Skeletal muscle tissue (tissue), 4 donors: ENCODE data around the gene USP19. TPM values are rescaled to one million over a fixed set of nuclear protein-coding genes. Genes with fewer than 3 reads are reported as not detected.
A peak's percentile ranks its signal among the peaks of the same experiment; 100 is the strongest.

Experiments used
- H3K27ac ChIP-seq: one replicate; pipeline ENCODE4 v1.7.0; 2013; ENCODE audit warnings: mild to moderate bottlenecking, low read depth, low read length, inconsistent platforms
- H3K27me3 ChIP-seq, 3 donors: one replicate each; pipeline ENCODE4 v1.7.0; 2013; ENCODE audit warnings: low read length in 3 of 3; ENCODE audit not compliant: control insufficient read depth in 3 of 3, insufficient read depth in 3 of 3
- H3K36me3 ChIP-seq, 3 donors: one replicate each; pipeline ENCODE4 v1.7.0; 2013; ENCODE audit warnings: low read length in 3 of 3; ENCODE audit not compliant: control insufficient read depth in 3 of 3, insufficient read depth in 3 of 3
- H3K4me1 ChIP-seq, 3 donors: one replicate each; pipeline ENCODE4 v1.7.0; 2013; ENCODE audit warnings: low read length in 3 of 3, mild to moderate bottlenecking in 3 of 3; ENCODE audit not compliant: control insufficient read depth in 3 of 3, insufficient read depth in 3 of 3
- H3K4me3 ChIP-seq, 3 donors: one replicate each; pipeline ENCODE4 v1.7.0; 2013; ENCODE audit warnings: low read length in 3 of 3
- H3K9ac ChIP-seq, 3 donors: one replicate each; pipeline ENCODE4 v1.7.0; 2013; ENCODE audit warnings: low read length in 3 of 3, mild to moderate bottlenecking in 3 of 3, moderate library complexity in 2 of 3, low read depth in 1 of 3
- H3K9me3 ChIP-seq, 3 donors: one replicate each; pipeline ENCODE4 v1.7.0; 2013; ENCODE audit warnings: low read length in 3 of 3; ENCODE audit not compliant: control insufficient read depth in 3 of 3
- total RNA-seq: library from RNA; depleted of rRNA; stranded (reverse); fragments of >200 nt; gene quantifications from one replicate; pipeline ENCODE4 v1.2.3, GENCODE V29; 2014
- donor health status: Osteomylitis.

USP19 gene
- total RNA-seq, 1 donor from 2014 or later, result 37.1 TPM

DNA sequence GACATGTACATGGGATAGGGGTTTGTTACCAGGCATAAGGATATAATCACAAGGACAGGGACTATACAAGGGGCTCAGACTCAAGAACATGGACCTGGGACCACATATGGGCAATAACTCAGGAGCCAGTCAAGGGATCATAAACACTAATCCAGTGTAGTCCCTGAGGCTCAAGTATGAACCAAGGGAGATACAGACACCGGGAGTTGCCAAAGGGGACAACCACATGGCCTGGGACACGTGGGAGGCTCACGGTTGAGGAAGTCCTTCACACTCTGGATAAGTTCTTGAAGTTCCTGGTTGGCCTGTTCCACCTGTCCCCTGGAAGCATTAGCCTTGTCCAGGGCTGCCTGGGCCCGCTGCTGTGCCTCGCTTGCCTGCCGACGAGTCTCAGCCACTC, 1.8 kb upstream of the USP19 start:
- H3K9me3 ChIP-seq, result no peaks in the 10 kb centered on the region
- no peak overlapping the region for H3K4me3 ChIP-seq
- H3K27me3 ChIP-seq, result no peaks in the 10 kb centered on the region
- H3K36me3 ChIP-seq, result peaks cover 69 to 74% (median 73%) of the 10 kb centered on the region in 3 donors
- no peak overlapping the region for H3K27ac ChIP-seq
- H3K9ac ChIP-seq, result no peak overlapping the region
- peaks cover 23 to 36% (median 24%) of the 10 kb centered on the region in 3 donors for H3K4me1 ChIP-seq

DNA sequence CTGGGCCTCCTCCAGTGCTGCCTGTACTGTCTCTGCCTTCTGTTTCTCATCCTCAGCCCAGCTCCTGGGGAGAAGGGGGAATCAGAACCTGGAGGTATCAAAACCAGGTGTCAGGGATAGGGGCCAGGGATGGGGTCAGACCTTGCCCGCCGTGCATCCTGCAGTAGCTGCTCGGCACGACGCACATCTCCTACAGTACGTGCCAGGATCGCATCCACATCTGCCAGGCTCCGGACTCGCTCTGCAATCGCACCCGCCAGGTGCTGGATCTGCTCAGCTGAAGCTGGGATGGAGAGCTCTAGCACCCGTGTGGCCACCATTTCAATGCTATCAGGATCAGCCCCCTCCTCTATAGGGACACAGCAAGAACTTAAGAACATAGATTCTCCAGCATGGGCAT, 1.4 kb upstream of the USP19 start:
- H3K36me3 ChIP-seq, result peaks cover 73 to 77% (median 74%) of the 10 kb centered on the region in 3 donors
- no peaks in the 10 kb centered on the region for H3K9me3 ChIP-seq
- no peak overlapping the region for H3K4me3 ChIP-seq
- peaks cover 23 to 36% (median 24%) of the 10 kb centered on the region in 3 donors for H3K4me1 ChIP-seq
- no peak overlapping the region for H3K27ac ChIP-seq
- peak overlapping the region in 2 of 3 donors; percentile 7 to 100 for H3K9ac ChIP-seq
- H3K27me3 ChIP-seq, result no peaks in the 10 kb centered on the region

DNA sequence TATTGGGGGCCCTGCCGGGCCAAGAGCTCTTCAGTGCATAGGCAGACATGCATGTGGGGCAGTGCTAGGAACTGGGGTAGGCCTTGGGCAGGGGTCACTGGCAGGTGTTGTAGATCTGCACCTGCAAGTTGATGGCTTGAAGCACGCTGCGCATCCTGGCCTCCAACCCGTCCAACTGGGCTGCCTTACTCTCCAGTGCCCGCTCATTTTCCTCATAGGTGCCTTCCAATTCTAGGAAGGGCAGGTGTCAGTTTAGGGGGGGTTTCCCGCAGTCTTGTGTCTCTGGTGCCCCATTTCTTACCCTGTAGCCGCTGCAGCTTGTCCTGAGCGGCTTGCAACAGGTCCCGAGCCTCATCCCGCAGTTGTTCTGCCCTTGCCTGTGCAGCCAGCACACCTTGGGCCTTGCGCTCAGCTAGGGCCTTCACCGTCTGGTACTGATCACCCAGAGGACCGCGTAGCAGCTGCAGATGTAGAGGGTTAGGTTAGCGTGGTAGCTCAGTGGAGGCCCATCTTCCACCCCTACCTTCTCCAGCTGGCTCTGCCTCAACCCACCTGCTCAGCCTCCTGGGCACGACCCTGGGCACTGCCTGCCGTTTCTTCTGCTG, 611 bp upstream of the USP19 start:
- H3K9ac ChIP-seq, result peak overlapping the region; percentile 58 to 100 (median 79)
- H3K27me3 ChIP-seq, result no peaks in the 10 kb centered on the region
- H3K9me3 ChIP-seq, result no peaks in the 10 kb centered on the region
- peaks cover 74 to 77% (median 75%) of the 10 kb centered on the region in 3 donors for H3K36me3 ChIP-seq
- H3K4me3 ChIP-seq, result peak overlapping the region; percentile 67 to 99 (median 98)
- H3K4me1 ChIP-seq, result peaks cover 23 to 42% (median 26%) of the 10 kb centered on the region in 3 donors
- H3K27ac ChIP-seq, result peak overlapping the region; percentile 95

DNA sequence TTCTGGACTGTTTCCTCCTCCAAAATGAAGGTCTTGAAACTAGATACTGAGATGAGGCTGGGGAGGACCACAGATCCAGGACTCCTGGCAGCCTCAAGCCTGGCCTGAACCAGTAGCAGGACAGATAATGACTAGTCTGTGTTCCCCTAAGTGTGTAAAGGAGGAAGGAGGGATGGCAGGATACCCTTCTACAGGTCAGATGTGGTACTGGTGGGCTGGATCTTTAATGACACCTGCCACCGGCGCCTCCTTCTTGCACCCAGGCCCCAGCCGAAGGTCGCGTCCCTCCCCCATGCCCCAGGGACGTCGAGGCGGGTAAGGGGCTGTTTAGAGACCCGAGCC, 556 bp downstream of the USP19 start:
- Histone ChIP-seq H3K27me3 (no peaks in the 10 kb centered on the region), H3K36me3 (peaks cover 74 to 78% (median 77%) of the 10 kb centered on the region in 3 donors), H3K4me1 (peaks cover 23 to 42% (median 26%) of the 10 kb centered on the region in 3 donors), H3K4me3 (peak overlapping the region; percentile 91 to 99 (median 98)), H3K9me3 (no peaks in the 10 kb centered on the region), H3K9ac (peak overlapping the region; percentile 98 to 100 (median 99)), H3K27ac (peak overlapping the region; percentile 95)

DNA sequence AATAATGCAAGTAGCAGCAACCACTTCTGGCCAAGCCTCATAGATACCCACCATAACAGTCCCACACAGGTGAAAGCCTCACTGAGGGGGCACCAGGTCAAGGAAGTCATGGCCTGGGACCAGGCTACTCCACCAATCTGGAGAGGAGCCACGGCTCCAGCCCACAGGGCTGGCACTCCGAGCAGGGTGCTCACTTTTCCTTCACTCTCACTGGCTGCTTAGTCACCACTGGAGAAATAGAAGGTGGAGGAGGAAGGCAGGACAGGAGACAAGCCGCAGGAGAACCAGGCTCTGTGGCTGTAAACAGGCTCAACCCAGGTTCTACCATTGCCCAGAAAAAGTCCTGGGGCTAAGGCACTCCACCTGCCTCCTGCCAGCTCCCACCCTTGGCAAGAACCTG, 1.2 kb downstream of the USP19 start:
- peaks cover 23 to 42% (median 26%) of the 10 kb centered on the region in 3 donors for H3K4me1 ChIP-seq
- H3K27ac ChIP-seq, result peak overlapping the region; percentile 95
- H3K36me3 ChIP-seq, result peaks cover 74 to 78% (median 77%) of the 10 kb centered on the region in 3 donors
- H3K4me3 ChIP-seq, result peak overlapping the region; percentile 91 to 99 (median 98)
- peak overlapping the region; percentile 98 to 100 (median 99) for H3K9ac ChIP-seq
- H3K27me3 ChIP-seq, result no peaks in the 10 kb centered on the region
- no peaks in the 10 kb centered on the region for H3K9me3 ChIP-seq

DNA sequence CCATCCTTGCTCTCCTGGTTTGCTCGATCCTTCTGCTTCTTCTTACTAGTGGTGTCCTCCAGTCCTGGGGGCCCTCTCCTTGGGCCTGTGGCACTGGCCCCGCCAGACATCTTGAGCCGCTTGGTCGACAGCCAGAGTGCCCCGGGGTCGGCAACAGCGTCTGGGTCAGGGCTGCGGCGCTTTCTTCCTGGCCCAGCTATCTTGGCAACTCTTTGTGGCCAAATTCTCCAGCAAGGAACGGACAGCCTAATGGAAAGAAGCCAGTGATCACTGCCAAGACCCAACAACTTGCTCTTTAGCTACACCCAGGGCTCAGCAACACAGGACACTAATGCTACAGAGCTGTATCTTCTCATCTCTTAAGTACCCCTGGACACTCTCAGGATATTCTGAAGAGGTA, 1.6 kb downstream of the USP19 start:
- peaks cover 23 to 42% (median 26%) of the 10 kb centered on the region in 3 donors for H3K4me1 ChIP-seq
- H3K27ac ChIP-seq, result peak overlapping the region; percentile 95
- H3K4me3 ChIP-seq, result peak overlapping the region; percentile 14 to 98 (median 91)
- no peaks in the 10 kb centered on the region for H3K27me3 ChIP-seq
- H3K9ac ChIP-seq, result peak overlapping the region; percentile 98 to 100 (median 99)
- peaks cover 74 to 78% (median 77%) of the 10 kb centered on the region in 3 donors for H3K36me3 ChIP-seq
- H3K9me3 ChIP-seq, result no peaks in the 10 kb centered on the region

DNA sequence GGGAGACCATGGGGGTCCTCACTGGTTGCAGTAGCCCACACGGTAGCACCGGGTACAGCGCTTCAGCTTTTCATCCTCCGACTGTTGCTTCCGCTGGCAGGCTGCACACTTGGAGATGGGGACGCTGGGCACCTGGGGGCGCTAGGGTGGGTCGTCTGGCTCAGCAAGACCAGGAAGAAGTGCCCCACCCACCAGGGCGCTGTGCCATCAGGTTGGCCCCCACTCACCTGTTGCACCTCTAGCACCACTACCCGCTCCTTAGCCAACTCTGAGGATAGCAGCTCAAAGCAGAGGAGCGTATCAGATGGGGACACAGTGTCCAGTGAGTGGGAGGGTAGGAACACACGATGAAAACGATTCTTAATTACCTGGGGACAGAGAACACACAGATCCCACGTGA, 8.4 kb downstream of the USP19 start:
- Histone ChIP-seq H3K36me3 (peaks cover 91 to 93% (median 93%) of the 10 kb centered on the region in 3 donors), H3K27ac (no peak overlapping the region), H3K9me3 (no peaks in the 10 kb centered on the region), H3K27me3 (no peaks in the 10 kb centered on the region), H3K9ac (no peak overlapping the region), H3K4me3 (no peak overlapping the region), H3K4me1 (peaks cover 0 to 6% (median 2%) of the 10 kb centered on the region in 3 donors)

DNA sequence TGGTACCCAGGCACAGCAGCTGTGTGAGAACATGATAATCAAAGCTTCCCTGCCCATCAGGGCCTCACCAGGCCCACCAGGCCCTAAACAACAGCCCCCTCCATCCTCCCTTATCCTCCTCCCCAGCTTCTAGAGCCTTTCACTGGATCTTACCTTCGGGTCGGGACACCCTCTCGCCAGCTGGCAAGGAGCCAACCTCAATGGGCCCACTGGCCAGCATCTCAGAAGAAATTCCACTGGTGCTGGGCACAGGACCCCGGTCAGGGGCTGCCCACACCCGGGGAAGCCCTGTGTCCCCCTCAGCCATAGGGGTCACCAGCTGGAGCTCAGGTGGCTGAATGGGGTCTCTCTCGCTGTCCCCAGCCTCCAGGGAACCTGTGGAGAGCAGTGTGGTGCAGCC, 9.3 kb downstream of the USP19 start:
- H3K9ac ChIP-seq, result no peak overlapping the region
- H3K27me3 ChIP-seq, result no peaks in the 10 kb centered on the region
- H3K36me3 ChIP-seq, result peaks cover 85 to 89% (median 88%) of the 10 kb centered on the region in 3 donors
- no peak overlapping the region for H3K27ac ChIP-seq
- H3K4me3 ChIP-seq, result no peak overlapping the region
- H3K9me3 ChIP-seq, result no peaks in the 10 kb centered on the region
- peaks cover 0 to 2% (median 0%) of the 10 kb centered on the region in 3 donors for H3K4me1 ChIP-seq

DNA sequence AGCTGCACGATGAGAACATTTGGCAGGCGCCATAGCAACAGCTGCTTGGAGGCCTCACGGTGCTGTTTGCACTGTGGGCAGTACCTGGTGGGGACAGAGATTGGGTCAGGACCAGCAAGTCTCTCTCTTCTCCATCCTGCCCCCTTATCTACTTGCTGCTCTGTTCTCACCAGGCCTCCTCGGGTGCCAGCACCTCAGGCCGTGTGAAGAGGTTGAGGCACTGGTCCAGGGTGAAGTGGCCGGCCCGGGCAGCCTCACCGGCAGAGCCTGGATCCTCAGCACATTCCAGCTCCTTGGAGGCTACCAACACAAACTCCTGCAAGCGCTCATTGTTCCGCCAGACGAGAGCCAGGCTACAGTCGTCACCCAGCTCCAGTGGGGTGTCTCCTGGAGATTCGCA, 9.8 kb downstream of the USP19 start:
- no peak overlapping the region for H3K4me3 ChIP-seq
- H3K36me3 ChIP-seq, result peaks cover 81 to 85% (median 84%) of the 10 kb centered on the region in 3 donors
- no peaks in the 10 kb centered on the region for H3K9me3 ChIP-seq
- H3K9ac ChIP-seq, result no peak overlapping the region
- H3K27ac ChIP-seq, result no peak overlapping the region
- H3K27me3 ChIP-seq, result no peaks in the 10 kb centered on the region
- H3K4me1 ChIP-seq, result peaks cover under 1 to 7% (median 1%) of the 10 kb centered on the region in 3 donors

DNA sequence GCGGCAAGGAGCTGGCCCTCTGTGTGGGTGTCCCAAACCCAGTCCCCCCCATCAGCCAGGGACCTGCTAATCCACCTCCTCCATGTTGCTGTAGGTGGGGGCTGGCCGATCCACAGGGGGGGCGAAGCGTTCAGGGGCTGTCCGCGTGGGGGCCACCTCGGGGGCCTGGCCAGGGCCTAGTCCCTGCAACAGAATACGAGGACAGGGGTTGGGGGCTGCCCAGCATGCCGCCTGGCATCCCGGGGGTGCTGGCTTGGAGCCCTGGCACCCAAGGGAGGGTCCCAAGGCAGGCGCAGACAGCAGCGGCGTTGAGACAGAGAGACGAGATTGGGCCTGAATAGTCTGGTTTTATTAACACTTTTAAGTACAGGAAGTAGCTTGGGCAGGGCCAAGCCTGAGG, 12.3 kb downstream of the USP19 start:
- no peak overlapping the region for H3K4me3 ChIP-seq
- peaks cover 15 to 28% (median 20%) of the 10 kb centered on the region in 3 donors for H3K4me1 ChIP-seq
- peaks cover 62 to 64% (median 63%) of the 10 kb centered on the region in 3 donors for H3K36me3 ChIP-seq
- no peak overlapping the region for H3K27ac ChIP-seq
- no peaks in the 10 kb centered on the region for H3K27me3 ChIP-seq
- H3K9ac ChIP-seq, result no peak overlapping the region
- H3K9me3 ChIP-seq, result no peaks in the 10 kb centered on the region
